GM19240 (cell line): ENCODE results near the gene FIBCD1.

Experiments
- DNase-seq: peaks from one replicate; pipeline ENCODE4 v3.0.0; 2011; ENCODE audit warnings: low spot score; ENCODE audit not compliant: insufficient read length

FIBCD1 gene

GRCh38 chr9:130937146-130938076 is 1.6 kb downstream of the FIBCD1 start:
- no peak for DNase-seq

- DNase-seq: no peak
Observed at GRCh38 chr9:130936285-130937117, 2.5 kb downstream of the FIBCD1 start.

- DNase-seq: no peak
Observed at GRCh38 chr9:130935648-130936271, 3.3 kb downstream of the FIBCD1 start.

GRCh38 chr9:130934702-130935647 is 4.1 kb downstream of the FIBCD1 start:
- no peak for DNase-seq

GRCh38 chr9:130934246-130934645 is 4.8 kb downstream of the FIBCD1 start:
- DNase-seq: no peak

- no peak for DNase-seq
Observed at GRCh38 chr9:130933114-130934046, 5.7 kb downstream of the FIBCD1 start.

GRCh38 chr9:130932255-130933079 is 6.6 kb downstream of the FIBCD1 start:
- DNase-seq: no peak

GRCh38 chr9:130931508-130932254 is 7.4 kb downstream of the FIBCD1 start:
- no peak for DNase-seq

- no peak for DNase-seq
Observed at GRCh38 chr9:130930804-130931349, 8.2 kb downstream of the FIBCD1 start.

- DNase-seq: no peak
Observed at GRCh38 chr9:130930132-130930803, 8.8 kb downstream of the FIBCD1 start.

- DNase-seq: no peak
Observed at GRCh38 chr9:130929571-130930038, 9.4 kb downstream of the FIBCD1 start.

GRCh38 chr9:130927995-130928900 is 10.8 kb downstream of the FIBCD1 start:
- DNase-seq: peak; percentile 43

- DNase-seq: no peak
Observed at GRCh38 chr9:130927338-130927737, 11.7 kb downstream of the FIBCD1 start.

- DNase-seq: no peak
Observed at GRCh38 chr9:130925050-130925678, 13.9 kb downstream of the FIBCD1 start.

- no peak for DNase-seq
Observed at GRCh38 chr9:130924448-130924788, 14.6 kb downstream of the FIBCD1 start.
